ENCODE results near the gene NBPF11. TPM values are rescaled to one million over a fixed set of nuclear protein-coding genes. Genes with fewer than 3 reads are reported as not detected.

The NBPF11 gene
- total and polyA plus RNA-seq, 10 donors = 7.2 to 20.2 (median 14.1) TPM

DNA sequence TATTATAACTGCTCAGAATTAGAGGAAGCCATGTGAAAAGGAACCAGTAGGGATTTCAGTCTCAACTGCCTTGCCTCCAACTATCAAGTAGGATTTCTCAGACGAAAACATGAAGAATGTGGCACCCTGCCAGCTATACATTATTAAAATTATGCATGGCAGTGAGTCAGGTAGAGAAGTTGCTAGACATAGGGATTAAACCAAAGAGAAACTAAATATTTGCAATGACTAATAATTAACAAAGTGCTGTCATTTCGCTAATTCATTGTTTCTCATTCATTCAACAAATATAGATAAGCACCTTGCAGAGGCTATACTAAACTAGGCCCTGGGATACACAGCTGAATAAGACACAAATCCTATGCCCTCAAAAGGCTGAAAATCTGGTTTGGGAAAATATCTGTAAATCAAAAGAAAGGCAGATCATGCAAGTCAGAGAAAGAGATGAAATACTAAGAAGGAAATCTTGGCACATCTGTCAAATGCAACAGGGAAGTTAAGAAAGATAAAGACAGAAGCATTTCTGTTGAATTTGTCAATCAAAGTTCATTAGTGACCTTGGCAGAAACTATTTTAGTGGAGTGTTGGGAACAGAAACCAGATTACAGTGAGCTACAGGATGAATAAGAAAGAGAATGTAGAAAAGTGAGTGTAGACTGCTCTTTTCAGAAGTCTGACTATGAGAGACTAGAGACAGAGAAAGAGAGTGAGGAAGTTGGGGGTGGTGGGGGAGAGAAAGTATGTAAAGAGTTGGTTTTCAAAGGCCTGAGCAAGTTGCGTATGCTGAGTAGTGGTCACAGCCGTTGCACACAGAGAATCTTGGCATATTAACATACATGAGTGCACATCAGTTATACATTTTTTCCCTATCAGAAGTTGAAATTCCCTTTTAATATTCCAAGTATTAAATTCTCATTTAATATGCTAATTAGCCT lies 14.7 kb upstream of the NBPF11 start:
- Histone ChIP-seq H3K27ac (no peak overlapping the region), H3K36me3 (no peaks in the 10 kb centered on the region), H3K27me3 (replicated peaks in 1 of 7) (peaks cover 0 to 7% (median 0%) of the 10 kb centered on the region in 7 donors), H3K4me3 (no peak overlapping the region), H3K4me1 (no peaks in the 10 kb centered on the region), H3K9me3 (no peaks in the 10 kb centered on the region)
- TF ChIP-seq, protein P1, sequence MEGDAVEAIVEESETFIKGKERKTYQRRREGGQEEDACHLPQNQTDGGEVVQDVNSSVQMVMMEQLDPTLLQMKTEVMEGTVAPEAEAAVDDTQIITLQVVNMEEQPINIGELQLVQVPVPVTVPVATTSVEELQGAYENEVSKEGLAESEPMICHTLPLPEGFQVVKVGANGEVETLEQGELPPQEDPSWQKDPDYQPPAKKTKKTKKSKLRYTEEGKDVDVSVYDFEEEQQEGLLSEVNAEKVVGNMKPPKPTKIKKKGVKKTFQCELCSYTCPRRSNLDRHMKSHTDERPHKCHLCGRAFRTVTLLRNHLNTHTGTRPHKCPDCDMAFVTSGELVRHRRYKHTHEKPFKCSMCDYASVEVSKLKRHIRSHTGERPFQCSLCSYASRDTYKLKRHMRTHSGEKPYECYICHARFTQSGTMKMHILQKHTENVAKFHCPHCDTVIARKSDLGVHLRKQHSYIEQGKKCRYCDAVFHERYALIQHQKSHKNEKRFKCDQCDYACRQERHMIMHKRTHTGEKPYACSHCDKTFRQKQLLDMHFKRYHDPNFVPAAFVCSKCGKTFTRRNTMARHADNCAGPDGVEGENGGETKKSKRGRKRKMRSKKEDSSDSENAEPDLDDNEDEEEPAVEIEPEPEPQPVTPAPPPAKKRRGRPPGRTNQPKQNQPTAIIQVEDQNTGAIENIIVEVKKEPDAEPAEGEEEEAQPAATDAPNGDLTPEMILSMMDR (IDR thresholded peaks at IDR 0.05 in 8 of 11, conservative IDR thresholded peaks at IDR 0.05 in 3 of 11) = no peak
- TF ChIP-seq POLR2A (IDR thresholded peaks at IDR 0.05) (no peak), POLR2AphosphoS5 (IDR thresholded peaks at IDR 0.05) (no peak)
- no peak for DNase-seq
- intact Hi-C loops (cut with DNase I; ENCODE audit: low total_unique reads) = no loop called here
- 52 to 64% (median 57%) methylated on average over 4 of the region's 4 CpGs for whole genome bisulfite sequencing, 5 donors

DNA sequence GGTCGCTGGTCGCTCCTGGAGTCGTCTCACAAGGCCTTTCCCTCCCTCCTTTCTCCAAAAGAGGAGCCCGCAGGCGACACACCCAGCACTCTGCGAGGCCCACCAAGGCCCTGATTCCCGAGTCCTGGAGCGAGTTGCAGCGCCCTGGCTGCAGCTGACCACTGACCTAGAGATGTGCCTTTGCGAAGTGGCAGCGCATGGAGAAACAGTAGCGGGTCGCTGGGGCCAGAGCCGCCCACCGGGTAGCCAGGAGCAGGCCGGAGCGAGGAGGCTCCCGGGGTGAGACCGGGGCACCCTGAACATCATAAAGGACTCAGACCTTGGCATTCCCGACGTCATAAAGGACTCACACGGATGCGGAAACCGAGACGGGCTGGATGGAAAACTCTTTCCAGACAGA lies 10.3 kb upstream of the NBPF11 start:
- TF ChIP-seq POLR2A (IDR thresholded peaks at IDR 0.05) (no peak), POLR2AphosphoS5 (IDR thresholded peaks at IDR 0.05) (no peak)
- TF ChIP-seq, protein P1 (IDR thresholded peaks at IDR 0.05 in 8 of 11, conservative IDR thresholded peaks at IDR 0.05 in 3 of 11) = no peak
- Histone ChIP-seq H3K36me3 (no peaks in the 10 kb centered on the region), H3K27me3 (replicated peaks in 1 of 7) (peaks cover 0 to 48% (median 8%) of the 10 kb centered on the region in 7 donors), H3K9me3 (no peaks in the 10 kb centered on the region), H3K4me3 (no peak overlapping the region), H3K27ac (no peak overlapping the region), H3K4me1 (peaks cover 0 to 14% (median 0%) of the 10 kb centered on the region in 6 donors)
- intact Hi-C loops (cut with DNase I; ENCODE audit: low total_unique reads) = no loop called here
- 90 to 96% (median 93%) methylated on average over 22 to 25 of the region's 25 CpGs for WGBS, 5 donors
- DNase-seq = no peak

DNA sequence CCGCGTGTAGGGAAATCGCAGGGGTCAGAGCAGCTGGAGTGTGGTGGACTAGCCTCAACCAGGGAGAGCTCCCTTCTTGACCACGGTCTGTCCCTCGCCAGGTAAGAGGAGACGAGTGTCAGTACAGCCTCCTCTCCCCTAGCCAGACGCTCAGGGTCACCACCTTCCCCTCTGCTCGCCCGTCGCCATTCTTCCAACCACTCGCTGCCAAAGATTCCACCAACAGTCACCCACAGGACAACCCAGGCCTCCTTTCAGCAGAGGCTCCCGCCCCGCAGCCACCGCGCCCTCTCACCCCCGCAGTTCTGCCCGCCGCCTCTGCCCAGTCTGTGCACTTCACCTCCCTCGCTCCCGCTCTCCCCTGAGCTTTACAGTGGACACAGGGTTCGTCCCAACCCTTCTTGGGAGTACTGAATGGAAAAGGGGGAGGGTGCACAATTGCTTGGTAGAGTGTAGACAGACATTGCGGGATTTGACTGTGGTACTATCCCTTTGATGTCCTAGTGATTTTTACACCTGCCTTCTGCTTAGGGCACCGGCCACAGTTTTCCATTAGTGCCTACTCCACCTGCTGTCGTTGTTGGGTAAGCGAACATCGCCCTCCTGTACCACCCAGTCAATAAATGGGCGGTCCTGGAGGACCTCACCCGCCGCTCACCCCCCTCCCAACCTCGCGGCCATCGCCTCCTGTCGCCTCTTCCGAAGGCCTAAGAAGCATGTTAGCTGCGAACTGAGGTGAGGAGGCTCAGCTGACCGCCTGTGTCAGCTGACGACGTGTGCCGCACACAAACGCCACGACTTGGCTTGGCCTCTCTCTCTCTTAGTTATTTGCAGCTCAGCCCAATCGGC lies 9.2 kb upstream of the NBPF11 start:
- TF ChIP-seq, protein P1 (IDR thresholded peaks at IDR 0.05 in 8 of 11, conservative IDR thresholded peaks at IDR 0.05 in 3 of 11) = no peak
- TF ChIP-seq POLR2A (IDR thresholded peaks at IDR 0.05) = no peak
- no peak for TF ChIP-seq POLR2AphosphoS5 (IDR thresholded peaks at IDR 0.05)
- WGBS, 5 donors = 88 to 97% (median 92%) methylated on average over 26 to 42 of the region's 42 CpGs
- intact Hi-C loops (cut with DNase I; ENCODE audit: low total_unique reads) = no loop called here
- Histone ChIP-seq H3K27ac (no peak overlapping the region), H3K4me3 (no peak overlapping the region), H3K27me3 (replicated peaks in 1 of 7) (peaks cover 0 to 53% (median 8%) of the 10 kb centered on the region in 7 donors), H3K36me3 (no peaks in the 10 kb centered on the region), H3K9me3 (no peaks in the 10 kb centered on the region), H3K4me1 (peaks cover 0 to 15% (median 0%) of the 10 kb centered on the region in 6 donors)
- DNase-seq = no peak
